Right lung (tissue), 5 donors: Measurements from ENCODE around the gene SF3B3. TPM values are rescaled to one million over a fixed set of nuclear protein-coding genes. Genes with fewer than 3 reads are reported as not detected.
"Not testable (repeated sequence)": the region's sequence is repeated elsewhere in the genome, so short reads cannot be mapped to it uniquely, and the experiment has no call there.

Source experiments
- DNase-seq, 2 donors: peaks; one replicate each; pipeline ENCODE4 v3.0.0-alpha.2; 2013
- polyA plus RNA-seq, 5 donors: library from polyadenylated mRNA; unstranded; fragments of 120-200 nt; gene quantifications; one replicate each; pipeline versions ENCODE4 v1.2.1 to v1.2.3, GENCODE V29; 2013; ENCODE audit warnings: inconsistent platforms in 1 of 5, low replicate concordance in 1 of 5; ENCODE audit not compliant: insufficient read length in 5 of 5, insufficient read depth in 1 of 5

SF3B3 gene
- polyA plus RNA-seq, 5 donors, result 334 to 387 (median 366) TPM

GRCh38 chr16:70496513-70496912, 27.1 kb upstream of the SF3B3 start:
- DNase-seq, result no peak

- DNase-seq, result no peak
These were observed 14.9 kb upstream of the SF3B3 start for GRCh38 chr16:70508752-70509151.

- DNase-seq, result no peak
These were observed 13.4 kb upstream of the SF3B3 start for GRCh38 chr16:70510216-70510615.

- DNase-seq, result no peak
These were observed 11.8 kb upstream of the SF3B3 start for GRCh38 chr16:70511833-70512232.

GRCh38 chr16:70512456-70512855, 11.2 kb upstream of the SF3B3 start:
- DNase-seq, result no peak

GRCh38 chr16:70520612-70521297, 2.9 kb upstream of the SF3B3 start:
- DNase-seq, result no peak

- no peak for DNase-seq
These were observed 1.2 kb upstream of the SF3B3 start for GRCh38 chr16:70522216-70523075.

- peak in 1 of 2 donors; percentile 86 for DNase-seq
These were observed 407 bp upstream of the SF3B3 start, which contains the start of gene COG4 for GRCh38 chr16:70523076-70523742. Gene COG4 (minus strand): TSS chr16:70523554. CDS start chr16:70523543, 11 bp downstream.

GRCh38 chr16:70524399-70524825, 796 bp downstream of the SF3B3 start:
- not testable (repeated sequence) for DNase-seq

- no peak for DNase-seq
These were observed 2.8 kb downstream of the SF3B3 start for GRCh38 chr16:70526403-70526802.

- DNase-seq, result no peak
These were observed 3.8 kb downstream of the SF3B3 start for GRCh38 chr16:70527315-70527996.

- no peak for DNase-seq
These were observed 5.6 kb downstream of the SF3B3 start for GRCh38 chr16:70529051-70529777.

GRCh38 chr16:70529954-70530353, 6.3 kb downstream of the SF3B3 start:
- DNase-seq, result not testable (repeated sequence)

- no peak for DNase-seq
These were observed 11.4 kb downstream of the SF3B3 start for GRCh38 chr16:70534971-70535370.

- DNase-seq, result no peak
These were observed 17.4 kb downstream of the SF3B3 start for GRCh38 chr16:70540994-70541393.

GRCh38 chr16:70544548-70544947, 20.9 kb downstream of the SF3B3 start:
- no peak for DNase-seq

GRCh38 chr16:70548936-70549335, 25.3 kb downstream of the SF3B3 start:
- DNase-seq, result no peak

GRCh38 chr16:70550082-70550481, 26.5 kb downstream of the SF3B3 start:
- DNase-seq, result no peak

- DNase-seq, result no peak
These were observed 28.2 kb downstream of the SF3B3 start for GRCh38 chr16:70551788-70552187.

GRCh38 chr16:70552675-70553074, 29.1 kb downstream of the SF3B3 start:
- DNase-seq, result no peak

- DNase-seq, result no peak
These were observed 30.0 kb downstream of the SF3B3 start for GRCh38 chr16:70553645-70554044.
